ENCODE data around the gene PLIN5.

PLIN5 gene

DNA sequence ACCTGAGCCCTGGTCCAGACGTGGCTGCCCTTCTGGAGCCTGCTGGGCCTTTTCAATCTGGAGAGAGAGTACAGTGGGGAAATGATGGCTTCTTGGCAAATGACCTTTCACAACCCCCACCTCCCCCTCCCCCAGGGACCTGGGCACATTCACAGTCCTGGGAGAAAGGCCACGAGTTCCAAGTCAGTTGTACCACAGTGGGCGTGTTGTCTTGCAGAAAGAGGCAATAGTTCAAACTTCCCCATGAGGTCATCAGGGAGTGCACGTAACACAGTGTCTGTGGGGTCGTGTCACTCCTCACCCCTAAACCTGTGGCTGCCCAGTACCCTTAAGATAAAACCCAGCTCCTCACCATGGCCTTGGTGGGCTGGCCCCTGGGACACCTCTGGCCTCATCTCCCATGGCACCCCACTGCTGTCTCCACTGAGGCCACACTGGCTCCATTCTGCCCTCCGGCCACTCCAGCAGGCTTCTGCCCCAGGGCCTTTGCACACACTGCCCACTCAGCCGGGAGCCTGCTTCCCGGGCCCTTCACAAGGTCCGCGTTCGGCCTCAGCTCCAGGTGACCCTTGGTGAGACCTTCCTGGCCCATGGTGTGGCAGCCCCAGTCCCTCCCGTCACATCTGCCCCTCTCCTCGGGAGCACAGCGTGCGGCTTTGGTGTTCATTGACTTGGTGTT lies 30.0 kb downstream of the PLIN5 start:
- no peak for DNase-seq (ENCODE audit: low spot score)

- no peak for DNase-seq (ENCODE audit: low spot score)
Measured at GRCh38 chr19:4504297-4504701, 30.7 kb downstream of the PLIN5 start.

GRCh38 chr19:4503825-4504170 lies 31.2 kb downstream of the PLIN5 start:
- DNase-seq (ENCODE audit: low spot score) = no peak

DNA sequence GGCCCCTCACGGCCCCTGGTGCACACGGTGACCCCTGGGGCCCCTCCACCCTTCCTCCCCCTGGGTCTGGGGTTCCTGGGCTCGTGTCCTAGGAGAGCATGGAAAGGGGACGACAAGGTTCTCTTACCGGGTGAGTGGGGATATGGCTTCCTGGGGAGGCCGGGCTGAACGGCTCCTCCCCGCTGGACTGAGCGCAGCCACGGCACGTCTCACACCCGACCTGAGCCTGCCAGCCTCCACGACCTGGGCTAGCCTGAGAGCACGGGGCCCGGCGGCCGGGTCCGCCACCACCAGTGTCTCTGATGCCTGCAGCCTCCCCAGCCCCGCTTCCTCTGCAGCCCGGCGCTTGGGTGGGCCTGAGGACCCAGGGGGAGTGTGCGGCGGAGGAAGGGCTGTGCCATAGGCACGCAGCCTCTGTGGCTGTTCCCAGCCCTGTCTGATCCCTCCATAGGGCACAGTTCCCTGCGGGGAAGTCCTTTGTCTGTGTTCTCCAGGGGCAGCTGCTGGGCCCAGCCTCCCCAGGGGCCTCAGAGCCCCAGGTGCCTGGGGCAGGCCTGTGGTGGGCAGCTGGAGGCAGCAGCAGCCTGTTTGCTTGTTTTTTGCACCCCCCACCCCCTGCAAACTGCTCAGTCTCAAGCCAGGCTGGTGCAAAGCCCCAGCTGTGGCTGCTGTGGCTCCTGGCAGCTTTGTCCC lies 31.7 kb downstream of the PLIN5 start:
- DNase-seq (ENCODE audit: low spot score) = no peak

DNA sequence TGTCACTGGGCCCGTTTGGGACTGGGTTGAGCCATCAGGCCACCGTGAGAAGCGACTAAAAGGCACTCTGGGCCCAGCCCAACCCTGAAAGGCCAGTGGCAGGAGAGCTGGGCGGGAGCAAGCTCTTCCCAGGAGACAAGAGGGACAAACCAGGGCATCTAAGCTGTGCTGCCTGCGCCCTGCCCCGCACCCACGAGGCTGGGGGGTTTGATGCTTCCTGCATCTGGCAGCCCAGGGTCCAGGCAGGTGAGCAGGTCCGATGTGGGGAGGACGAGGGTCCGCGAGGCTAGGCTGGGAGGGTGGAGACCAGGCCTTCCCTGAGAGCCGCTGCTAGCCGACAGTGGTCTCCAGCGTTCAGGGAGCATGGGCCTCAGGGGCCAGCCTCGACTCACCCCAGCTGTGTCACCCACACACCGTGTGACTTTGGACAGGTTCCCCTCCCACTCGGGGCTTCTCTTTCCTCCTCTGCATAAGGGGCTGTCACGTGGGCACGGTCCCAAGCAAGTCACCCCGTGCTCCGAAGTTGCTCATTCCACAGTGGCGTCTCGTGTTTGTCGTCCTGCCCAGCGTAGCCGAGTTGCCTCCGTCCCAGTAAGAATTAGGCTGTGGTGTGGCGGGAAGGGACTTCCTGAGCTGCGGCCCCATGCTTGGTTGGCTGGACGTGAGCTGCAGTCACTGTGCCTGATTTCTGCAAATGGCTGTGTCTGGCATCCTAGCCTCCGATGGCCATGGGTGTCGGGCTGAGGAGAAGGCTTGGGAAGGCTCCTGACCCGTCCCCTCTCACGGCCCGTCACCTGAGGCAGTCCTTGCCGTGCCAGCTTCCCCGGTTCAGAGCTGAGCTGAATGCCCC lies 32.5 kb downstream of the PLIN5 start:
- no peak for DNase-seq (ENCODE audit: low spot score)

DNA sequence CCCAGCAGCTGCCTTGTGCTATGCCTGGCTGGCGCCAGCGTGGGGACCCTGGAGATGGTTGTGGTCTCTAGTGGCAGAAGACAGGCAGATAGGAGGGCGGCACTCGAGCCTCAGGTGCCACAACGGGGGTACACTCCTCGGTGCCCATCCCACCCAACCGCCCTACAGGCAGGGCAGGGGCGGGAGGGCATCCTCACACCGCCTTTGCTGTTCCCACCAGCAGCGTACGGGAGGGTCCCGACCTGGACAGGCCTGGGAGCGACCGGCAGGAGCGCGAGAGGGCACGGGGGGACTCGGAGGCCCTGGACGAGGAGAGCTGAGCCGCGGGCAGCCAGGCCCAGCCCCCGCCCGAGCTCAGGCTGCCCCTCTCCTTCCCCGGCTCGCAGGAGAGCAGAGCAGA lies 33.3 kb downstream of the PLIN5 start:
- DNase-seq (ENCODE audit: low spot score) = no peak

DNA sequence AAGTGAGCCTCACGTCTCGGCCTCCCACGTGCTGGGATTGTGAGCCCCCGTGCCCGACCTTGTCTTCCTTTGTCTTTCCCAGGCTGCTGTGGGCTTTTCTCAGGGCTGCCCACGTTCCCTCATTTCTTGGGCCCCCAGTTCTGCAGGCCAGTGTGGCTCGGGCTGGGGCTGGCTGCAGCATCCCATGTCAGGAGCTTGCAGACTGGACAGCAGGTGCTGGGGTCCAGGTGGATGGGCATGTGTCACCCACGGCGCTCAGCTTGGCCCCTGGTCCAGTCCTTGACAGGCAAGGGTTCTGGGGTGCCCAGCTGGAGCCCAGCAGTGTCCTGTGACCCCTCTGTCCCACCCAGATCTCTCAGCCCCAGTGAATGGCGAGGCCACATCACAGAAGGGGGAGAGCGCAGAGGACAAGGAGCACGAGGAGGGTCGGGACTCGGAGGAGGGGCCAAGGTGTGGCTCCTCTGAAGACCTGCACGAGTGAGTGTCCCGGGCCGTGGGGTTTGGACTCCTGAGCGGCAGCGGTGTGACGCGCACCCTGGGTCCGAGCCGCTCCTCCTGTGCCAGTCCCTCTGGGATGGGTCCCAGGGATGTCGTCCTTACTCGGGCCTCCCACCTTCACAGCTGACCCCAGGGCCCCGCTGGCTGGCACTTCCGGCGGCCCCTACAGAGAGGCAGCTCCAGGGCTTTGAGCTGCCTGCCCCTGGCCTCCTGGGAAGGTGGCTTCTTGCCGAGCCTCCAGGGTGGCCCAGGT lies 34.0 kb downstream of the PLIN5 start:
- DNase-seq (ENCODE audit: low spot score) = no peak

DNA sequence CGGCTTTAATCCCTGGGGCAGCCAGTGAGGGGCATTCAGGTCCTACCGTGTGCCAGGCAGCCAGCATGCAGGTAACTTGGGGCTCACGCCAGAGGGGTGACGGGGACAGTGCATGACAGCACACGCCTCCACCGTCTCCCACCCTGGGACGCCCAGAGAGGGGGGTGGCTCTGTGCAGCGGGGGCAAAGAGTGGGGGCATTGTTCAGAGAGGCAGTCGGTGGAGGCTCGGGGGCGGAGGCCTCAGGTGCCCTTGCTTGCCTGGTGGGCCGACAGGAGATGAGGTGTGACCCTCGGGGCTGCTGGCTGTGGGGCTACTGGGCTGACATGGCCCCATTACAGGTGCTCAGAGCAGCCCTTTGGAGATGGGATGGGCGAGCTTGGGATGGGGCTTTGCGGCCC lies 35.2 kb downstream of the PLIN5 start:
- no peak for DNase-seq (ENCODE audit: low spot score)

DNA sequence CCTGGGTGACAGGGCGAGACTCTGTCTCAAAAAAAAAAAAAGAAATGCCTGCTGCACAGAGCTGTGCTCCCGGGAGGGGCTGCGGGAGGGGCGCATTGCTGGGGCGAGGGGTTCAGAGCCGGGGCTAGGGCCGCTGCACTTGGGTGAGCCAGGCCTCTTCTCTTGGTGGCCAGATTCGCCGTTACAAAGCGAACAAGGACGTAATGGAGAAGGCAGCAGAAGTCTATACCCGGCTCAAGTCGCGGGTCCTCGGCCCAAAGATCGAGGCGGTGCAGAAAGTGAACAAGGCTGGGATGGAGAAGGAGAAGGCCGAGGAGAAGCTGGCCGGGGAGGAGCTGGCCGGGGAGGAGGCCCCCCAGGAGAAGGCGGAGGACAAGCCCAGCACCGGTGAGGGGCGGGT lies 35.7 kb downstream of the PLIN5 start:
- DNase-seq (ENCODE audit: low spot score) = no peak

GRCh38 chr19:4498694-4499093 lies 36.3 kb downstream of the PLIN5 start:
- DNase-seq (ENCODE audit: low spot score) = no peak

GRCh38 chr19:4497770-4498389 lies 37.1 kb downstream of the PLIN5 start:
- no peak for DNase-seq (ENCODE audit: low spot score)

DNA sequence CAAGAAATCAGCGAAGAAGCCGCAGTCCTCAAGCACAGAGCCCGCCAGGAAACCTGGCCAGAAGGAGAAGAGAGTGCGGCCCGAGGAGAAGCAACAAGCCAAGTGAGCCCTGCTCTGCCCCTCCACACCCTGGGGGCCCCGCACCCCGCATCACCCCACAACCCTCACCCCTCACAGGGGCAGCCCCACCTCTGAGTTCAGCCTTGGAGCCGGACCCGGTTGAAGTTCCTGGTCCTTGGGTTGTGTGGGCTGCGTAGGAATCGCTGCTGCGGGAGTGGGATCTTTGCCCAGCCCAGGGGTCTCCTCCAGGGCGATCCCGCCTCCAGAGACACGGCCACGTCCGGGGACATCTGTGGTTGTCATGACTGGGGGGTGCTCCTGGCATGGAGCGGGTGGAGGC lies 38.7 kb downstream of the PLIN5 start:
- no peak for DNase-seq (ENCODE audit: low spot score)

GRCh38 chr19:4495471-4495870 lies 39.6 kb downstream of the PLIN5 start:
- peak; percentile 1 for DNase-seq (ENCODE audit: low spot score)

GRCh38 chr19:4494691-4495064 lies 40.3 kb downstream of the PLIN5 start:
- no peak for DNase-seq (ENCODE audit: low spot score)

DNA sequence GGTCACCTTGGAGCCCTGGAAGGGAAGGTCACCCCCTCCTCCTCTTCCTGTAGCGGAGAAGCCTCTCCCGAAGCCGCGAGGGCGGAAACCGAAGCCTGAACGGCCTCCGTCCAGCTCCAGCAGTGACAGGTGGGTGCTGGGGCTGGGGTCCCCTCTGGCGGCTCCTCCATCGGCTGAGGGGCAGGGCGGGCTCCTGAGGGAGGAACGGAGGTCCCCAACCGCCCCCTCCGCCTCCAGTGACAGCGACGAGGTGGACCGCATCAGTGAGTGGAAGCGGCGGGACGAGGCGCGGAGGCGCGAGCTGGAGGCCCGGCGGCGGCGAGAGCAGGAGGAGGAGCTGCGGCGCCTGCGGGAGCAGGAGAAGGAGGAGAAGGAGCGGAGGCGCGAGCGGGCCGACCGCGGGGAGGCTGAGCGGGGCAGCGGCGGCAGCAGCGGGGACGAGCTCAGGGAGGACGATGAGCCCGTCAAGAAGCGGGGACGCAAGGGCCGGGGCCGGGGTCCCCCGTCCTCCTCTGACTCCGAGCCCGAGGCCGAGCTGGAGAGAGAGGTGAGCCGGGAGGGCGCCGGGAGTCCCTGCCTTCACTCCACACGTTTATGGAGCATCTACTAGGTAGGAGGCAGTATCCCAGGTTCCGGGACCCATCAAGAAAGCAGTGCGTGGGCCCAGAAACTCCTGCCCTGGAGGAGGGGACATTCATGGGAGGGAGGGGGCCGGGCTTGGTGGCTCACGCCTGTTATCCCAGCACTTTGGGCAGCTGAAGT lies 40.9 kb downstream of the PLIN5 start:
- no peak for DNase-seq (ENCODE audit: low spot score)

DNA sequence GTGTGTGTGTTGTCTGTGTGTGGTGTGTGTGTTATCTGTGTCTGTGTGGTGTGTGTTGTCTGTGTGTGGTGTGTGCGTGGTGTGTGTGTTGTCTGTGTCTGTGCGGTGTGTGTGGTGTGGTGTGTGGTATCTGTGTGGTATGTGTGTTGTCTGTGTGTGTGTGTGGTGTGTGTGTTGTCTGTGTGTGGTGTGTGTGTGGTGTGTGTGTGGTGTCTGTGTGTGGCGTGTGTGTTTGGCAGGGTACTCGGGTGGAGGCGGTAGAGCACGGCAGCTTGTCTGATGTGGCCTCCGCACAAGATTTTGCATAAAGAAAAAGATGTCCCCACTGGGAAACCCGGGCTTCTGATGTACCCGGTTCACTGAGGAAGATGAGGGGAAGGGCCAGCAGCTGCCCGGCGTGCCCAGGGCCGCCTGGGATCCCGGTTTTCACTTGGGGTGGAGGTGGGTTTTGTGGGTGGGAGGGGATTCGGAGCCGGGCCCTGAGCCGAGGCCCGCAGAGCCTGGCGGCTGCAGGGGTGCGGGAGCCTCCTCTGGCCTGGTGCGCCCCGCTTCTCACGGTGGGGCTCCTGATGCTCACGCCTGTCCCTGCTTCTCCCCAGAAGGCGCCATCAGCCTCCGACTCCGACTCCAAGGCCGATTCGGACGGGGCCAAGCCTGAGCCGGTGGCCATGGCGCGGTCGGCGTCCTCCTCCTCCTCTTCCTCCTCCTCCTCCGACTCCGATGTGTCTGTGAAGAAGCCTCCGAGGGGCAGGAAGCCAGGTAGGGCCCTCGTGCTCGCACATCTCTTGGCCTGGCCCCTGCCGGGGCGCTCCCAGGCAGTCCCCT lies 41.7 kb downstream of the PLIN5 start:
- no peak for DNase-seq (ENCODE audit: low spot score)

GRCh38 chr19:4492337-4493103 lies 42.5 kb downstream of the PLIN5 start:
- no peak for DNase-seq (ENCODE audit: low spot score)

- no peak for DNase-seq (ENCODE audit: low spot score)
Measured at GRCh38 chr19:4491446-4491845, 43.6 kb downstream of the PLIN5 start.

DNA sequence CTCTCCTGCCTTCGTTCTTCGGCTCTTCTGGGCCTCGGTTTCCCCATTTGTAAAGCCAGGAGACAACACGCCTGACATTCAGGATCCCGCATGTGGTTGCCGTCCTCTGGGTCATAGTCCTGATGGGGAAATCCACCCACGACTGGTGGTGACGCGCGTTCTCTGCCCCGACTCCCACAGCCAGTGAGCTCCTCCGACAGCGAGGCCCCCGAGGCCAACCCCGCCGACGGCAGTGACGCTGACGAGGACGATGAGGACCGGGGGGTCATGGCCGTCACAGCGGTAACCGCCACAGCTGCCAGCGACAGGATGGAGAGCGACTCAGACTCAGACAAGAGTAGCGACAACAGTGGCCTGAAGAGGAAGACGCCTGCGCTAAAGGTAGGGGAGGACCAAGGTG lies 46.5 kb downstream of the PLIN5 start:
- no peak for DNase-seq (ENCODE audit: low spot score)

GRCh38 chr19:4487572-4487971 lies 47.5 kb downstream of the PLIN5 start:
- DNase-seq (ENCODE audit: low spot score) = no peak

Data from CD4-positive, alpha-beta T cell treated with Interleukin-2 at 100 ng/mL for 4 hours (primary cell).